Pancreas (tissue), 10 donors: ENCODE results near the gene GRIP2. TPM values are rescaled to one million over a fixed set of nuclear protein-coding genes. Genes with fewer than 3 reads are reported as not detected.

Experiments
- ATAC-seq, 4 donors: fragments of 200-7000 bp; cut with Tn5 transposase; one replicate each; pipeline versions ENCODE4 v1.8.0 to v1.9.1; 2020; ENCODE audit warnings: mild to moderate bottlenecking in 4 of 4, moderate library complexity in 4 of 4
- DNase-seq, 6 donors: peaks; one replicate each; pipeline ENCODE4 v3.0.0-alpha.2; 2020
- FAIRE-seq: peaks from 2 replicates; lab custom pipeline; 2012; peaks lifted over from hg19 to GRCh38; lab: Jason Lieb, UNC
- H3K27ac ChIP-seq, 4 donors: fragments of 200-600 bp; sonication (generic); 1 replicate in 3 of 4; 2 replicates in 1 of 4; pipeline versions ENCODE4 v1.5.0 to v1.8.0; 2020
- H3K27me3 ChIP-seq, 4 donors: fragments of 200-600 bp; one replicate each; pipeline ENCODE4 v1.8.0; 2021
- H3K36me3 ChIP-seq, 3 donors: fragments of 200-600 bp; sonication (generic) in 1 of 3; one replicate each; pipeline versions ENCODE4 v1.5.0 to v1.8.0; 2020 to 2021
- H3K4me1 ChIP-seq, 3 donors: fragments of 200-600 bp; one replicate each; pipeline ENCODE4 v1.8.0; 2021
- H3K4me3 ChIP-seq, 4 donors: fragments of 200-600 bp; sonication (generic) in 2 of 4; one replicate each; pipeline versions ENCODE4 v1.5.0 to v1.8.0; 2020 to 2021
- H3K9me3 ChIP-seq, 4 donors: fragments of 200-600 bp; one replicate each; pipeline ENCODE4 v1.8.0; 2021
- CTCF ChIP-seq, 4 donors: fragments of 200-600 bp; sonication (generic) in 3 of 4; IDR thresholded peaks; one replicate each; pipeline versions ENCODE4 v1.5.0 to v1.8.0; 2021; ENCODE audit warnings: antibody characterized with exemption in 4 of 4
- WGBS, 2 donors: extraction: QIAGEN DNeasy Blood & Tissue Kit; methylation state at CpG; one replicate each; pipeline ENCODE4 v1.1.7; 2013; 5-methylcytosine and 5-hydroxymethylcytosine counted together
- intact Hi-C, 3 donors: fragments of 100-400 bp; cut with DNase I; formaldehyde crosslinking; loops; one replicate each; pipeline versions ENCODE4 v1.11.1 to v1.14.2; 2022
- polyA plus RNA-seq, 2 donors: library from polyadenylated mRNA; stranded (reverse); fragments of 200-250 nt; gene quantifications; one replicate each; pipeline ENCODE4 v1.2.3, GENCODE V29; 2013
- total RNA-seq, 6 donors: library from RNA; stranded (reverse); fragmentation: NEBNext Ultra II Directional in 4 of 6; extraction: Animal tissue kit (Norgen Biotek cat#: 25700) in 4 of 6; gene quantifications; one replicate each; pipeline versions ENCODE4 v1.2.1 to v1.2.4, GENCODE V29; 2021 to 2023
- donor health status: healthy with polysubstance abuse.
- donor health status: DM: no; HTN: no; CAD: no; lungs with moderate emphysema.
- donor health status: DM: no; HTN: no; CAD: no.
- donor health status: control.
- donor health status: control.
- donor health status: Bipolar disorder and iron deficiency.
- donor health status: DM: yes; HTN: yes; CAD: no.
- donor health status: DM: no; HTN: no; CAD: no.
- donor health status: DM: no; HTN: no; CAD: no.
- donor health status: DM: yes; HTN: yes; CAD: no.

Gene GRIP2
- total and polyA plus RNA-seq, 8 donors, result 0.16 to 0.94 (median 0.35) TPM

DNA sequence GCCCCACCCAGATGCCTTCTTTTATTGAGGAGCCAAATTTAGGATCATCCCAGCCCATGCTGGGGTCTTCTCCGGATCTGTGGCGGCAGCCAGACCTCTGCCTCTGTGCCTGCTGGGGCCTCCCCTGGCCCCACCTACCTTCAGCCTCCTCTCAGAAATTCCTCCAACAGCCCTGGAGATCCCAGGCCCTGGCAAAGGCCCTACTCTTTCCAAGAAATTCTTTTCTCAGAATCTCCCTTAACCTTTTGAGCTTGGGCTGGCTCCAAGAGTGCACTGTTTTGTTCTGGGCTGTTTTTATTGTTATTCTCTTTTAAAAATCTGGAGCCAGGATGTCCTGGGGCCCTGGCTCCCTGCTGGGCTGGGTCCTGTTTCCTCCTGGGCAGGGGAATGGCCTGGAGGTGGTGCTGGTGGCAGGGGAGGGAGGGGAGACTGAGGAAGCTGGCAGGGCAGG, 57.8 kb downstream of the GRIP2 start:
- WGBS, 2 donors, result 79 to 87% methylated on average over 2 of the region's 2 CpGs
- TF ChIP-seq CTCF (IDR thresholded peaks at IDR 0.05), result no peak
- intact Hi-C loops, result loop anchor here in 1 of 3 donors (10.0 kb wide), 1 partner anchor 207 kb away; no protein-coding TSS in a partner anchor
- H3K27ac ChIP-seq, result no peak overlapping the region
- ATAC-seq, result no peak
- no peaks in the 10 kb centered on the region for H3K27me3 ChIP-seq
- peak in 1 of 6 donors; percentile 18 for DNase-seq
- H3K4me3 ChIP-seq, result no peak overlapping the region
- H3K36me3 ChIP-seq, result no peaks in the 10 kb centered on the region
- no peaks in the 10 kb centered on the region for H3K4me1 ChIP-seq
- no peak for FAIRE-seq
- no peaks in the 10 kb centered on the region for H3K9me3 ChIP-seq

DNA sequence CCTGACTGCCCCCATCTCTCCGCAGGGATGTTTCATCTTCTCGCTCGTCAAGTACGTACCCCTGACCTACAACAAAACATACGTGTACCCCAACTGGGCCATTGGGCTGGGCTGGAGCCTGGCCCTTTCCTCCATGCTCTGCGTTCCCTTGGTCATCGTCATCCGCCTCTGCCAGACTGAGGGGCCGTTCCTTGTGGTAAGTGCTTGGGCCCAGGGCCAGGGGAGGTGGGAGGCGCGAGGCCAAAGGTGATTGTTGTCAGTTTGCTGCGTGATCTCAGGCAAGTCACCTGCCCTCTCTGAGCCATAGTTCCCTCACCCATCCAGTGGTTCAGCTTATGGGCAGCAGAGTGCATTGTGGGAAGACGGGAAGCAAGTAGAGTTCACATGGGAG, 58.5 kb downstream of the GRIP2 start:
- FAIRE-seq (no peak), DNase-seq (peak in 1 of 6 donors; percentile 37), ATAC-seq (no peak)
- H3K4me1 ChIP-seq, result no peaks in the 10 kb centered on the region
- no peak overlapping the region for H3K27ac ChIP-seq
- H3K4me3 ChIP-seq, result no peak overlapping the region
- intact Hi-C loops, result loop anchor here in 1 of 3 donors (10.0 kb wide), 1 partner anchor 207 kb away; no protein-coding TSS in a partner anchor
- TF ChIP-seq CTCF (IDR thresholded peaks at IDR 0.05), result no peak
- no peaks in the 10 kb centered on the region for H3K9me3 ChIP-seq
- no peaks in the 10 kb centered on the region for H3K36me3 ChIP-seq
- 82 to 89% methylated on average over 13 of the region's 13 CpGs for WGBS, 2 donors
- no peaks in the 10 kb centered on the region for H3K27me3 ChIP-seq

- H3K9me3 ChIP-seq, result no peaks in the 10 kb centered on the region
- no peak for TF ChIP-seq CTCF (IDR thresholded peaks at IDR 0.05)
- peak in 1 of 6 donors; percentile 24 for DNase-seq
- ATAC-seq, result no peak
- WGBS, 2 donors, result 72 to 86% methylated on average over 10 of the region's 10 CpGs
- no peak overlapping the region for H3K4me3 ChIP-seq
- H3K27ac ChIP-seq, result no peak overlapping the region
- intact Hi-C loops, result loop anchor here in 1 of 3 donors (10.0 kb wide), 1 partner anchor 206 kb away; no protein-coding TSS in a partner anchor
- FAIRE-seq, result no peak
- H3K4me1 ChIP-seq, result no peaks in the 10 kb centered on the region
- H3K27me3 ChIP-seq, result no peaks in the 10 kb centered on the region
- no peaks in the 10 kb centered on the region for H3K36me3 ChIP-seq
Measured at GRCh38 chr3:14481018-14481645, 59.0 kb downstream of the GRIP2 start.

GRCh38 chr3:14480207-14481017, 59.7 kb downstream of the GRIP2 start:
- DNase-seq, result peak in 1 of 6 donors; percentile 36
- Histone ChIP-seq H3K36me3 (no peaks in the 10 kb centered on the region), H3K4me1 (no peaks in the 10 kb centered on the region), H3K4me3 (no peak overlapping the region), H3K27me3 (no peaks in the 10 kb centered on the region), H3K9me3 (no peaks in the 10 kb centered on the region), H3K27ac (no peak overlapping the region)
- WGBS, 2 donors, result 60 to 68% methylated on average over 8 of the region's 8 CpGs
- intact Hi-C loops, result loop anchor here in 1 of 3 donors (10.0 kb wide), 1 partner anchor 206 kb away; no protein-coding TSS in a partner anchor
- FAIRE-seq, result no peak
- ATAC-seq, result peak in 2 of 4 donors; percentile 30 to 60
- no peak for TF ChIP-seq CTCF (IDR thresholded peaks at IDR 0.05)
